ENCODE results near the gene LPAR2.
"Not testable (repeated sequence)": the region's sequence is repeated elsewhere in the genome, so short reads cannot be mapped to it uniquely, and the experiment has no call there.

LPAR2 gene

DNA sequence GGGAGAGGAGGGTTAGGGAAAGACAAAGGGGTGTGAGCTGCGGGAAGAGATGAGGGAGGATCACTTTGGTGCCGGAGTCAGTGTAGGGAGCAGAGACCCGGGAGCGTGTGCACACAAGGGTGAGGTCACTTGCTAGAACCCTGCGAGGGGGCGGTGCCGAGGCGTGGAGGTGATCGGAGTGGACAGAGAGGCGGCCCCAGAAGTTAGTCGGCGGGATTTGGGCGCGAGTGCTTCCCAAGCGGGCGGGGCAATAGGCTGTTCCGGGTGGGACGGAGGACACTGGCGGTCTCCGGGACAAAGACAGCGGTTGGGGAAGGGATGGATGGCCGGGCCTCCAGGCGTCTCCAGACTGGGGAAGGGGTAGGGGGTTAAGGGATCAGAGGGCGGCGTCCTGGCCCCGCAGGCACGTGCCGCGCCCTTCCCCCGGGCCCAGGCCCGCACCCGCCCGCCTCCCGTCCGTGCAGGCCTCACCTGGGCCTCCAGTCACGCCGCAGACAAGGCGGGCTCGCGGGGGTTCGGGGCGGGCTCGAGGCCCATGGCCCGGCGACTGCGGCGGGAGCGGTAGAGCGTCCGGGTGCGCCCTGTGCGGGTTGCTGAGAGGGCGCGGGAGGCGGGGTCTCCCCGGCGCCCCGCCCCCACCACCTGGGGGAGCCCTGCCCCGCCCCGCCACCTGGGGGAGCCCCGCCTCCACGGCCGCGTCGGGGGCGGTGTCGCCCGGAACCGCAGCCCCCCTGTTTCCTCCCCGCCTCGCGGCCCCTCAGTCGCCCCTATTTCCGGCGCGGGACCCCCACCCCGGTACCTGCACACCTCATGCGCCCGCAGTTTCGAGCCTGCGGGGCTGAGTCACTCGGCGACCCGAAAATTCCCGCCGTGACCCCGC lies at the start of gene LPAR2:
LPAR2 (minus strand) TSS at position 600 of the 880 bp plus-strand sequence. CDS start 945 bp downstream, outside the sequence.
- Histone ChIP-seq H3K4me1 (ENCODE audit: control insufficient read depth, insufficient read depth, low read length) (no peaks in the 10 kb centered on the region), H3K9me3 (ENCODE audit: control insufficient read depth, low read length) (no peaks in the 10 kb centered on the region), H3K36me3 (ENCODE audit: control insufficient read depth, insufficient read depth, low read length, severe bottlenecking) (no peaks in the 10 kb centered on the region), H3K27me3 (replicated peaks; ENCODE audit: control insufficient read depth, insufficient read depth, low read length) (no peaks in the 10 kb centered on the region), H3K9ac (ENCODE audit: low read length) (no peak within 1 kb of the TSS), H3K4me3 (ENCODE audit: low read length) (peak within 1 kb of the TSS; percentile 37)
- DNase-seq (ENCODE audit: low read depth) = peak; percentile 28

DNA sequence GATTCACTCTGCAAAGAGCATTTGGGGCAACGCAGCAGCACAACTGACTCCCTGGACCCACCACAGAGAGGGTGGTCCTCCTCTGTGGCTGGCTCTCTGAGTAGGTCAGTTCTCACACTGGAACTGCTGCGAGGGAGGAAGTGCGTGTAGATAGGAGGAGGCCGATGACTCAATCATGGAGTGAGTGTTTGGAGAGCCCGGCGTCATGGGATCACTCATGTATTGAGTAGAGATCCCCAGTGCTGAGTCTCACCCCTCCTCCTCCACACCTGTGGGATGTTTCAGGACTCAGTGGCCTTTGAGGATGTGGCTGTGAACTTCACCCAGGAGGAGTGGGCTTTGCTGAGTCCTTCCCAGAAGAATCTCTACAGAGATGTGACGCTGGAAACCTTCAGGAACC lies 49.6 kb upstream of the LPAR2 start:
- Histone ChIP-seq H3K27me3 (replicated peaks; ENCODE audit: control insufficient read depth, insufficient read depth, low read length) (no peaks in the 10 kb centered on the region), H3K9me3 (ENCODE audit: control insufficient read depth, low read length) (peaks cover 69% of the 10 kb centered on the region), H3K36me3 (ENCODE audit: control insufficient read depth, insufficient read depth, low read length, severe bottlenecking) (peaks cover 62% of the 10 kb centered on the region), H3K4me1 (ENCODE audit: control insufficient read depth, insufficient read depth, low read length) (no peaks in the 10 kb centered on the region), H3K9ac (ENCODE audit: low read length) (no peak overlapping the region), H3K4me3 (ENCODE audit: low read length) (peak overlapping the region; percentile 44)
- no peak for DNase-seq (ENCODE audit: low read depth)

DNA sequence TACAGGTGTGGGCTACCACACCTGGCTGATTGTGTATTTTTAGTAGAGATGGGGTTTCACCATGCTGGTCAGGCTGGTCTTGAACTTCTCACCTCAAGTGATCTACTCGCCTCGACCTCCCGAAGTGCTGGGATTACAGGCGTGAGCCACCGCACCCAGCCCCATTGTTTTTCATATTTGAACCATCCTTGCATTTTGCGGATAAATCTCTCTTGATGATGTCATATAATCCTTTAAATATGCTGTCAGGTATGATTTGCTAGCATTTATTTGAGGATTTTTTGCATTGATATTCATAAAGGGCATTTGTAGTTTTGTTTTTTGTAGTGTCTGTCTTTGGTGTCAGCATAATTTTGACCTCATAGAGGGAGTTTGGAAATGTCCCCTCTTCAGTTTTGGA lies 46.3 kb upstream of the LPAR2 start:
- Histone ChIP-seq H3K27me3 (replicated peaks; ENCODE audit: control insufficient read depth, insufficient read depth, low read length) (no peaks in the 10 kb centered on the region), H3K36me3 (ENCODE audit: control insufficient read depth, insufficient read depth, low read length, severe bottlenecking) (peaks cover 39% of the 10 kb centered on the region), H3K9ac (ENCODE audit: low read length) (no peak overlapping the region), H3K9me3 (ENCODE audit: control insufficient read depth, low read length) (peaks cover 39% of the 10 kb centered on the region), H3K4me3 (ENCODE audit: low read length) (no peak overlapping the region), H3K4me1 (ENCODE audit: control insufficient read depth, insufficient read depth, low read length) (peaks cover 9% of the 10 kb centered on the region)
- no peak for DNase-seq (ENCODE audit: low read depth)

DNA sequence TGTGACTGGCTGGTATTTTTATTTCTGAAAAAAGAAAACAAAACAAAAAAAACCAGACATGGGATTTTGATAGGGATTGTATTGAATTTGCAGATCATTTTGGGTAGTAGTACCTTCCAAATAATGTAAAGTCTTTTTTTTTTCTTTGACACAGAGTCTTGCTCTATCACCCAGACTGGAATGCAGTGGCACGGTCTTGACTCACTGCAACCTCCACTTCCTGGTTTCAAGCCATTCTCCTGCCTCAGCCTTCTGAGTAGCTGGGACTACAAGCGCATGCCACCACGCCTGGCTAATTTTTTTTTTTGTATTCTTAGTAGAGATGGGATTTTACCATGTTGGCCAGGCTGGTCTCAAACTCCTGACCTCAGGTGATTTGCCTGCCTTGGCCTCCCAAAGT lies 44.8 kb upstream of the LPAR2 start:
- peaks cover 24% of the 10 kb centered on the region for H3K36me3 ChIP-seq (ENCODE audit: control insufficient read depth, insufficient read depth, low read length, severe bottlenecking)
- H3K9me3 ChIP-seq (ENCODE audit: control insufficient read depth, low read length) = peaks cover 24% of the 10 kb centered on the region
- H3K4me3 ChIP-seq (ENCODE audit: low read length) = no peak overlapping the region
- no peak for DNase-seq (ENCODE audit: low read depth)
- H3K27me3 ChIP-seq (replicated peaks; ENCODE audit: control insufficient read depth, insufficient read depth, low read length) = no peaks in the 10 kb centered on the region
- H3K4me1 ChIP-seq (ENCODE audit: control insufficient read depth, insufficient read depth, low read length) = peaks cover 14% of the 10 kb centered on the region
- no peak overlapping the region for H3K9ac ChIP-seq (ENCODE audit: low read length)

DNA sequence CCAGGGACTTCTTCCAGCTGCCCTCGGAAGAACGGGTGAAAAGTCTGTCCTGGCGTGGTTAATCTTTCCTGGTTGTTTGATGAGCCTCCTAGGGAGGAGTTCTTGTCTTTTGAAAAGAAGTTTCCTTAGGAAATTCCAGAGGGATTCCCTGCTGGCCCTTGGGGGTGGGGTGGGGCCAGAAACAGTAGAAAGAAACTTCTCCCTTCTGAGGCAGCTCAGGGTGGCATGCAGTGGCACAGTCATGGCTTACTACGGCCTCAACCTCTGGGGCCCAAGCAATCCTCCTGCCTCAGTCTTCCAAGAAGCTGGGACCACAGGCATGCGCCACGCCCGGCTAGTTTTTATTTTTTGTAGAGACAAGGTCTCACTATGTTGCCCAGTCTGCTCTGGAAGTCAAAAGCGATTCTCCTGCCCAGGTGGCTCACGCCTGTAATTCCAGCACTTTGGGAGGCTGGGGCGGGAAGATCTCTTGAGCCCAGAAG lies 42.1 kb upstream of the LPAR2 start:
- no peak for DNase-seq (ENCODE audit: low read depth)
- no peaks in the 10 kb centered on the region for H3K27me3 ChIP-seq (replicated peaks; ENCODE audit: control insufficient read depth, insufficient read depth, low read length)

DNA sequence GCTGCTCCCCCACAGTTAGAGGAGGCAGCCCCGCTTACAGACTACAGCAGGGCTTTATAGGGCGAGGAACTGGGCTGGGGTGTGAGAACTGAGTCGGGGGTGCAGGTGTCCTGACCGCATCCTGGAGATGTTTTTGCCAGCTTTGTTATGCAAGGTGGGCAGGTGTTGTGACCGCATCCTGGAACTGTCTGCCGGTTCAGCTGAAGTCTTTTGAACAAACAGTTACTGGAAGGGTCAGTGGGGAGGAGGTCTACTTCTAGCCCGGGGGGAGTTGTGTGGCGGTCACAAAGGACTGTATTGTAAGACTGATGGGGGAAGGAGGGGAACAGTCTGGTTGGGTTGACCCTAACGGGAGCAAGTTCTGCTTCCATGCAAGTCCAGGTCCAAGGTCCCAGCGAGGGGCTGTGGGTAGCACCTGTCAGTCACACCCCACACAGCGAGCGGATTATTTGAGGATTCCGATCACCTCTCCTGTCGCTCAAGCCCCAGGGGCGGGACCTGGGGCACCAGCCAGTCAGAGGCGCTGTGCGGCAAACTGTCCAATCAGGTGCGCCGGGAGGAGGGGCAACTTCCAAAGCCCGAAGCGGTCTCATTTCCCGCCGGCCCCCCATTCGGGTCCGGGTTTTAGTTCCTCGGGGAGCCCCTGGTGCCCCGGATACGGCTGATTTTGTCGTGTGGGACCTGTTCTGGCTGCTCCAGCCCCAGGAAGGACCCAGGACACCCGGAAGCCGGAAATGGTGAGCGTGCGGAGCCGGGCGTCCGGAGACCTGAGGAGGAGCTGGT lies 40.4 kb upstream of the LPAR2 start, which contains the start of gene ZNF101:
ZNF101 (plus strand) TSS at position 610 of the 783 bp plus-strand sequence; CDS start at position 735, 125 bp downstream.
- no peaks in the 10 kb centered on the region for H3K9me3 ChIP-seq (ENCODE audit: control insufficient read depth, low read length)
- H3K4me1 ChIP-seq (ENCODE audit: control insufficient read depth, insufficient read depth, low read length) = peaks cover 14% of the 10 kb centered on the region
- peak; percentile 96 for DNase-seq (ENCODE audit: low read depth)

More for the DNA sequence above, 42.1 kb upstream of the LPAR2 start:
- H3K4me3 ChIP-seq (ENCODE audit: low read length) = peak overlapping the region; percentile 92
- H3K36me3 ChIP-seq (ENCODE audit: control insufficient read depth, insufficient read depth, low read length, severe bottlenecking) = peaks cover 6% of the 10 kb centered on the region
- H3K9me3 ChIP-seq (ENCODE audit: control insufficient read depth, low read length) = peaks cover 4% of the 10 kb centered on the region
- H3K9ac ChIP-seq (ENCODE audit: low read length) = peak overlapping the region; percentile 94
- H3K4me1 ChIP-seq (ENCODE audit: control insufficient read depth, insufficient read depth, low read length) = peaks cover 14% of the 10 kb centered on the region

DNA sequence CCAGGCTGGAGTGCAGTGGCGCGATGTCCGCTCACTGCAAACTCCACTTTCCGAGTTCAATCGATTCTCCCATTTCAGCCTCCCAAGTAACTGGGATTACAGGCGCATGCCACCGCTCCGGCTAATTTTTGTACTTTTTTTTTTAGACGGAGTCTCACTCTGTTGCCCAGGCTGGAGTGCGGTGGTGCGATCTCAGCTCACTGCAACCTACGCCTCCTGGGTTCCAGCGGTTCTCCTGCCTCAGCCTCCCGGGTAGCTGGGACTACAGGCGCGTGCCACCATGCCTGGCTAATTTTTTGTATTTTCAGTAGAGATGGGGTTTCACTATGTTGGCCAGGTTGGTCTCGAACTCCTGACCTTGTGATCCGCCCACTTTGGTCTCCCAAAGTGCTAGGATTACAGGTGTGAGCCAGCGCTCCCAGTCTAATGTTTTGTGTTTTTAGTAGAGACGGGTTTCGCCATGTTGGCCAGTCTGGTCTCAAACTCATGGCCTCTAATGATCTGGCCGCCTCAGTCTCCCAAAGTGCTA lies 37.5 kb upstream of the LPAR2 start:
- not testable (repeated sequence) for H3K36me3 ChIP-seq (ENCODE audit: control insufficient read depth, insufficient read depth, low read length, severe bottlenecking); DNase-seq (ENCODE audit: low read depth); H3K27me3 ChIP-seq (replicated peaks; ENCODE audit: control insufficient read depth, insufficient read depth, low read length); H3K4me3 ChIP-seq (ENCODE audit: low read length); H3K9me3 ChIP-seq (ENCODE audit: control insufficient read depth, low read length); H3K9ac ChIP-seq (ENCODE audit: low read length)
- H3K4me1 ChIP-seq (ENCODE audit: control insufficient read depth, insufficient read depth, low read length) = peaks cover 32% of the 10 kb centered on the region

More for the DNA sequence above, 40.4 kb upstream of the LPAR2 start, which contains the start of gene ZNF101:
- H3K36me3 ChIP-seq (ENCODE audit: control insufficient read depth, insufficient read depth, low read length, severe bottlenecking) = no peaks in the 10 kb centered on the region
- peak within 1 kb of the TSS; percentile 94 for H3K9ac ChIP-seq (ENCODE audit: low read length)
- peak within 1 kb of the TSS; percentile 92 for H3K4me3 ChIP-seq (ENCODE audit: low read length)
- no peaks in the 10 kb centered on the region for H3K27me3 ChIP-seq (replicated peaks; ENCODE audit: control insufficient read depth, insufficient read depth, low read length)

DNA sequence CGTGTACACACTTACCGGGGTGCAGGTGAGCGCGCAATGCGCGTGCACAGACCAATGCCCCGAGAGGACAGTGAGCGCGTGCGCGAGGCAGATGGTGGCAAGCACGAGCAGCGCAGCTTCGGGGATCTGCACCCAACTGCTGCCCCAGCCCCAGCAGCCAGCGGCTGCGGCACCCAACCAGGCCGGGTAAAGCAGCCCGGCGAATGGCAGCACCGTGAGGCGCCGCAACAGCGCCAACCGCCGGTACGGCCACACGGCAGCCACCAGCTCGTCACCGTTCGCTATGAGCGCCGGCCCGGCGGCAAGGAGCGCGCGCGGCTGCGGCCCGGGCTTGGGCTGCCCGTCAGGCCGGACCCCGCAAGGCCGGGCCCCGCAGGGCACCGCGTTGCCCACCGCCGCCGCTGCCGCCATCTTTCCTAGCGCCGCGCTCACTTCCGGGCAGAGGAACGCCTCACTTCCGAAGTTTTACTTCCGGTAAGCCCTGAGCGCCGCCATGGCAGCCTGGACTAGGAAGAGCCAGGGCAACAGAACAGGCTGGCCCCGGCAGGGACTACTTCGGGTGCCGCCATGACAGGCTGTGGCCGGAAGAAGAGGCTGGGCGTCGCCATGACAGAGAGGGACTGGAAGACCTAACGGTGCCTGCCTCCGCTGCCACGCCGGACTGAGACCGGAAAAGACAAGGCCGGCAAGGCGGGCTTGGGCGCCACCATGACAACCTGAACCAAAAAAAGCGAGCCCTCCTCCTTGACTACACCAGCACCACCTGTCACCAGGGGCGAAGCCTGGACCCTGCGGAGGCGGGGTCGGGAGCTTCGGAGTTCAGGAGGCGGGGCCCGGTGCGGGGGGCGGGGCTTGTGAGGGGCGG lies 35.5 kb upstream of the LPAR2 start, which contains the start of gene ATP13A1:
ATP13A1 (minus strand) TSS at position 421 of the 865 bp plus-strand sequence; CDS start at position 411, 10 bp downstream.
- peaks cover 23% of the 10 kb centered on the region for H3K4me1 ChIP-seq (ENCODE audit: control insufficient read depth, insufficient read depth, low read length)
- peak within 1 kb of the TSS; percentile 94 for H3K4me3 ChIP-seq (ENCODE audit: low read length)
- H3K36me3 ChIP-seq (ENCODE audit: control insufficient read depth, insufficient read depth, low read length, severe bottlenecking) = peaks cover 12% of the 10 kb centered on the region
- DNase-seq (ENCODE audit: low read depth) = peak; percentile 97
- peak within 1 kb of the TSS; percentile 99 for H3K9ac ChIP-seq (ENCODE audit: low read length)
- no peaks in the 10 kb centered on the region for H3K27me3 ChIP-seq (replicated peaks; ENCODE audit: control insufficient read depth, insufficient read depth, low read length)
- no peaks in the 10 kb centered on the region for H3K9me3 ChIP-seq (ENCODE audit: control insufficient read depth, low read length)

DNA sequence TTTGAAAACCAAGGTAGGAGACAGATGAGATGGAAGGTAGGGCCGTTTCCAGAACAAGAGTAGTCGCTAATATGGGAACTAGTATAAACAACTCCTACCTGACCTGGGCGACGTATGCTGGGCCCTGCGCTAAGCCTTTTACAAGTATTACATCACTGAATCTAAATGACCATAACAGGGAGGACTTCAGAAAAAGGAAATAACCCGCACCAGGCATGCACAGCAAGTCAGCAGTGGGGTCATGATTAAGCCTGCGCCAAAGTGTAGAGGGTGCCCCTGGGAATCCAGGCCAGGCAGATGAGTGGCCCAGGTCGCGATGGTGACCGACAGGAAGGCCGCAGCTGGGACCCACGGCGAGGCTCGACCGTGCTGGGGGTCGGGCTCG lies 34.8 kb upstream of the LPAR2 start:
- H3K27me3 ChIP-seq (replicated peaks; ENCODE audit: control insufficient read depth, insufficient read depth, low read length) = no peaks in the 10 kb centered on the region
- H3K9me3 ChIP-seq (ENCODE audit: control insufficient read depth, low read length) = no peaks in the 10 kb centered on the region
- DNase-seq (ENCODE audit: low read depth) = no peak
- H3K36me3 ChIP-seq (ENCODE audit: control insufficient read depth, insufficient read depth, low read length, severe bottlenecking) = peaks cover 18% of the 10 kb centered on the region
- H3K4me1 ChIP-seq (ENCODE audit: control insufficient read depth, insufficient read depth, low read length) = peaks cover 18% of the 10 kb centered on the region
- peak overlapping the region; percentile 99 for H3K9ac ChIP-seq (ENCODE audit: low read length)
- peak overlapping the region; percentile 94 for H3K4me3 ChIP-seq (ENCODE audit: low read length)

DNA sequence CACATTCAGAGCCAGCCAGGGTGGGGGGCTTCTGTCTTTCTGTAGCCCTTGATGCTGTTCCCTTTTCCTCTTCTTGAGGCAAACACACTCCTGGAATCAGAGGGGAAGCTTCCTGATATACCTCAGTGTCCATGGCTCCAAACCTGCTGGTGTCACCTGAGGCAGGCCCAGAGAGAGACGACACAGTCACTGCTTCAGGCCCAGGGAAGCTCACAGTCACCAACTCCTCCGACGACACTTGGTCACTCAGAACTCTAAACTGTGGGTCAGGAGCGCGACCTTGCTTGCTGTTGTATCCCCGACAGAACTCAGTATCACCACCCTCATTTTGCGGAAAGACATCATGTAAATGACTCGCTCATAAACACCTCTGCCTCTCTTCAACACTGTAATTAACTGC lies 34.3 kb upstream of the LPAR2 start:
- Histone ChIP-seq H3K9ac (ENCODE audit: low read length) (peak overlapping the region; percentile 99), H3K36me3 (ENCODE audit: control insufficient read depth, insufficient read depth, low read length, severe bottlenecking) (peaks cover 23% of the 10 kb centered on the region), H3K4me1 (ENCODE audit: control insufficient read depth, insufficient read depth, low read length) (peaks cover 18% of the 10 kb centered on the region), H3K27me3 (replicated peaks; ENCODE audit: control insufficient read depth, insufficient read depth, low read length) (no peaks in the 10 kb centered on the region), H3K9me3 (ENCODE audit: control insufficient read depth, low read length) (no peaks in the 10 kb centered on the region), H3K4me3 (ENCODE audit: low read length) (peak overlapping the region; percentile 94)
- DNase-seq (ENCODE audit: low read depth) = no peak
